Osteocyte (in vitro differentiated cells): ENCODE measurements around the gene LRIF1. TPM values are rescaled to one million over a fixed set of nuclear protein-coding genes. Genes with fewer than 3 reads are reported as not detected.
"Not testable (repeated sequence)": the region's sequence is repeated elsewhere in the genome, so short reads cannot be mapped to it uniquely, and the experiment has no call there.

Experiments
- DNase-seq: peaks from one replicate; pipeline ENCODE4 v3.0.0; 2021; ENCODE audit warnings: mixed read lengths; ENCODE audit not compliant: unreplicated experiment; ENCODE audit errors: extremely low spot score
- H3K27ac Mint-ChIP-seq: one replicate; pipeline ENCODE4 v1.8.0; 2021; ENCODE audit warnings: mild to moderate bottlenecking, mixed read lengths; ENCODE audit not compliant: unreplicated experiment
- H3K27me3 Mint-ChIP-seq: one replicate; pipeline ENCODE4 v1.8.0; 2021; ENCODE audit warnings: mixed read lengths; ENCODE audit not compliant: unreplicated experiment
- H3K36me3 Mint-ChIP-seq: one replicate; pipeline ENCODE4 v1.8.0; 2021; ENCODE audit warnings: mixed read lengths; ENCODE audit not compliant: unreplicated experiment
- H3K4me1 Mint-ChIP-seq: one replicate; pipeline ENCODE4 v1.8.0; 2021; ENCODE audit warnings: mixed read lengths; ENCODE audit not compliant: unreplicated experiment
- H3K4me3 Mint-ChIP-seq: one replicate; pipeline ENCODE4 v1.8.0; 2021; ENCODE audit warnings: mild to moderate bottlenecking, moderate library complexity, mixed read lengths; ENCODE audit not compliant: unreplicated experiment
- H3K9me3 Mint-ChIP-seq: one replicate; pipeline ENCODE4 v1.8.0; 2021; ENCODE audit warnings: mixed read lengths; ENCODE audit not compliant: unreplicated experiment
- long read RNA-seq: library from polyadenylated mRNA; unstranded; transcript quantifications from one replicate; pipeline ENCODE4 v2.0.0, GENCODE V29; 2021
- total RNA-seq: library from RNA; stranded (reverse); gene quantifications from 2 replicates; pipeline ENCODE4 v1.2.1, GENCODE V29; 2021
- TF ChIP-seq, protein P1 (sequence below): fragments of 200-600 bp; sonication (generic); IDR thresholded peaks from 2 replicates; pipeline ENCODE4 v1.5.0; 2021; ENCODE audit warnings: antibody characterized with exemption, mild to moderate bottlenecking, moderate library complexity

The LRIF1 gene
- total RNA-seq, result 9.4 and 12.1 TPM in 2 replicates
- long read RNA-seq, transcript LRIF1-201 (4 exons, 3,475 nt), result major isoform, 36 of 77 reads
- long read RNA-seq, partial matches to known transcripts, result 28 of 77 reads
- long read RNA-seq, other reads (novel, unspliced or antisense), result 10 of 77 reads

DNA sequence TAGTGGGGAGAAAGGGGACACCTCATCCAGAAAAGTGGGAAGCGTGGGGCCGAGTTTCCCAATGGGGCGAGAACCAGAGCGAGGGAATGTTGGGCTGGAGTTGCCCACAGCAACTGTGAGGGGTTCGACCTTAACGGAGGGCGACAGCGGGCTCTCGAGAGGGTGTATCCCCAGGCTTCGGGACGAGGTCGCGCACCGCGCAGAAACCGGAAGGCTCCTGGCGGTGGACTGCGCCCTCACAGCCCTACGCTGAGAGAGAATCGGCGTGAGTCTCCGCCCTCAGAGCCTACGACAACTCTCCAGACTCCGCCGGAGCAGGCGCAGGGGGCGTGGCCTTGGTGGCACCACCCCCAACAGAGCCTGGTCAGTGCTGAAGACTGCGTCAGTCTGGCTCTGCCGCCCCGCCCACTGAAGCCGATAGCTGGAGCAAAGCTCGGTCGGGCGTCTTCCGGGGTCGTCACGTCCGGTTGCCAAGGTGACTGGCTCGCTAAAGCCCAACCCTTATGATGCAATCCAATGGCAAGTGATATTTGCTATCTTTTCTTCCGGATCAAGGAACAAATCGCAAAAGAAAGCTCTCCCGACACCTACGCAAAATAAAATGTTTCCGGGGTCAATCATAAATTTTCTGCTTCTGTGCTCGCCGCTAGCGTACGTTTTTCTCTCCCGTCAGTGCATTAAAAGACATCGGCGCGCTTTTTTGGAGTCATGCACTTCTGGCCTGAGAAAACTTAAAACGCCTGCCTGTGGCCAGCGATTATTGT is at the start of gene LRIF1:
Gene LRIF1 (minus strand): TSS at position 232 of the 764 bp plus-strand sequence. CDS start 234 bp downstream, outside the sequence.
- H3K4me1 Mint-ChIP-seq, result peaks cover 9% of the 10 kb centered on the region
- TF ChIP-seq, protein P1, sequence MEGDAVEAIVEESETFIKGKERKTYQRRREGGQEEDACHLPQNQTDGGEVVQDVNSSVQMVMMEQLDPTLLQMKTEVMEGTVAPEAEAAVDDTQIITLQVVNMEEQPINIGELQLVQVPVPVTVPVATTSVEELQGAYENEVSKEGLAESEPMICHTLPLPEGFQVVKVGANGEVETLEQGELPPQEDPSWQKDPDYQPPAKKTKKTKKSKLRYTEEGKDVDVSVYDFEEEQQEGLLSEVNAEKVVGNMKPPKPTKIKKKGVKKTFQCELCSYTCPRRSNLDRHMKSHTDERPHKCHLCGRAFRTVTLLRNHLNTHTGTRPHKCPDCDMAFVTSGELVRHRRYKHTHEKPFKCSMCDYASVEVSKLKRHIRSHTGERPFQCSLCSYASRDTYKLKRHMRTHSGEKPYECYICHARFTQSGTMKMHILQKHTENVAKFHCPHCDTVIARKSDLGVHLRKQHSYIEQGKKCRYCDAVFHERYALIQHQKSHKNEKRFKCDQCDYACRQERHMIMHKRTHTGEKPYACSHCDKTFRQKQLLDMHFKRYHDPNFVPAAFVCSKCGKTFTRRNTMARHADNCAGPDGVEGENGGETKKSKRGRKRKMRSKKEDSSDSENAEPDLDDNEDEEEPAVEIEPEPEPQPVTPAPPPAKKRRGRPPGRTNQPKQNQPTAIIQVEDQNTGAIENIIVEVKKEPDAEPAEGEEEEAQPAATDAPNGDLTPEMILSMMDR, result peak; percentile 42
- peak; percentile 99 for DNase-seq
- peaks cover 32% of the 10 kb centered on the region for H3K9me3 Mint-ChIP-seq
- peak within 1 kb of the TSS; percentile 99 for H3K27ac Mint-ChIP-seq
- peak within 1 kb of the TSS; percentile 86 for H3K4me3 Mint-ChIP-seq
- H3K27me3 Mint-ChIP-seq, result peaks cover 7% of the 10 kb centered on the region
- peaks cover 2% of the 10 kb centered on the region for H3K36me3 Mint-ChIP-seq

- no peaks in the 10 kb centered on the region for H3K36me3 Mint-ChIP-seq
- DNase-seq, result no peak
Measured at GRCh38 chr1:111008031-111008430, 44.3 kb upstream of the LRIF1 start.

GRCh38 chr1:111006556-111006955 is 42.8 kb upstream of the LRIF1 start:
- no peak overlapping the region for H3K27ac Mint-ChIP-seq
- peaks cover 24% of the 10 kb centered on the region for H3K9me3 Mint-ChIP-seq
- no peaks in the 10 kb centered on the region for H3K4me1 Mint-ChIP-seq
- no peaks in the 10 kb centered on the region for H3K36me3 Mint-ChIP-seq
- TF ChIP-seq, protein P1, result no peak
- no peak for DNase-seq
- no peak overlapping the region for H3K4me3 Mint-ChIP-seq
- H3K27me3 Mint-ChIP-seq, result no peaks in the 10 kb centered on the region

More at GRCh38 chr1:111008031-111008430, 44.3 kb upstream of the LRIF1 start:
- Mint-ChIP-seq H3K4me1 (no peaks in the 10 kb centered on the region), H3K27ac (no peak overlapping the region), H3K27me3 (no peaks in the 10 kb centered on the region), H3K9me3 (peaks cover 30% of the 10 kb centered on the region), H3K4me3 (no peak overlapping the region)
- TF ChIP-seq, protein P1, result no peak

GRCh38 chr1:110999607-111000006 is 35.9 kb upstream of the LRIF1 start:
- not testable (repeated sequence) for DNase-seq, H3K9me3 Mint-ChIP-seq, H3K27me3 Mint-ChIP-seq, H3K4me1 Mint-ChIP-seq, H3K27ac Mint-ChIP-seq, H3K4me3 Mint-ChIP-seq, H3K36me3 Mint-ChIP-seq

GRCh38 chr1:110992329-110992728 is 28.6 kb upstream of the LRIF1 start:
- DNase-seq, H3K9me3 Mint-ChIP-seq: not testable (repeated sequence)

DNA sequence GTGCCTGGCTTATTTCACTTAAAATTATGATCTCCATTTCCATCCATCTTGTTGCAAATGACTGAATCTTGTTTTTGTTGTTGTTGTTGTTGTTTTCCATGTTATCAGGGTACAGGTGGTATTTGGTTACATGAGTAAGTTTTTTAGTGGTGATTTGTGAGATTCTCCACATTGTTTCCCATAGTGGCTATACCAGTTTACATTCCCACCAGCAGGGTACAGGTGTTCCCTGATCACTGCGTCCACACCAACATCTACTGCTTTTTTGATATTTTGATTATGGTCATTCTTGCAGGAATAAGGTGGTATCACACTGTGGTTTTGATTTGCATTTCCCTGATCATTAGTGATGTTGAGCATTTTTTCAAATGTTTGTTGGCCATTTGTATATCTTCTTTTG is 27.6 kb upstream of the LRIF1 start:
- H3K4me1 Mint-ChIP-seq, H3K36me3 Mint-ChIP-seq, H3K9me3 Mint-ChIP-seq, H3K4me3 Mint-ChIP-seq, H3K27ac Mint-ChIP-seq, DNase-seq: not testable (repeated sequence)
- peaks cover 12% of the 10 kb centered on the region for H3K27me3 Mint-ChIP-seq

More at GRCh38 chr1:110992329-110992728, 28.6 kb upstream of the LRIF1 start:
- not testable (repeated sequence) for H3K36me3 Mint-ChIP-seq, H3K4me3 Mint-ChIP-seq, H3K4me1 Mint-ChIP-seq, H3K27ac Mint-ChIP-seq
- H3K27me3 Mint-ChIP-seq, result peaks cover 12% of the 10 kb centered on the region
- TF ChIP-seq, protein P1, result peak; percentile 42
